HEK293 (cell line): ENCODE data around the gene MAEA.

Experiments
- BCL11A ChIP-seq: fragments of 450-650 bp; formaldehyde crosslinking; IDR thresholded peaks from 2 replicates; pipeline ENCODE4 v1.5.1; 2016; ENCODE audit warnings: low read depth, missing biosample characterization, missing genetic modification characterization
- SP2 ChIP-seq: fragments of 450-650 bp; formaldehyde crosslinking; IDR thresholded peaks from 2 replicates; pipeline ENCODE4 v1.5.1; 2016; ENCODE audit warnings: missing biosample characterization, missing genetic modification characterization
- ZNF223 ChIP-seq: fragments of 450-650 bp; formaldehyde crosslinking; IDR thresholded peaks from 2 replicates; pipeline ENCODE4 v1.5.1; 2016; ENCODE audit warnings: missing biosample characterization, missing genetic modification characterization
- TF ChIP-seq, protein P1 (sequence below): fragments of 450-650 bp; formaldehyde crosslinking; IDR thresholded peaks from 2 replicates; pipeline ENCODE4 v1.5.1; 2016; ENCODE audit warnings: missing biosample characterization, missing genetic modification characterization

- no peak for TF ChIP-seq BCL11A
- no peak for TF ChIP-seq ZNF223 (tag by site-specific recombination)
- TF ChIP-seq, protein P1, sequence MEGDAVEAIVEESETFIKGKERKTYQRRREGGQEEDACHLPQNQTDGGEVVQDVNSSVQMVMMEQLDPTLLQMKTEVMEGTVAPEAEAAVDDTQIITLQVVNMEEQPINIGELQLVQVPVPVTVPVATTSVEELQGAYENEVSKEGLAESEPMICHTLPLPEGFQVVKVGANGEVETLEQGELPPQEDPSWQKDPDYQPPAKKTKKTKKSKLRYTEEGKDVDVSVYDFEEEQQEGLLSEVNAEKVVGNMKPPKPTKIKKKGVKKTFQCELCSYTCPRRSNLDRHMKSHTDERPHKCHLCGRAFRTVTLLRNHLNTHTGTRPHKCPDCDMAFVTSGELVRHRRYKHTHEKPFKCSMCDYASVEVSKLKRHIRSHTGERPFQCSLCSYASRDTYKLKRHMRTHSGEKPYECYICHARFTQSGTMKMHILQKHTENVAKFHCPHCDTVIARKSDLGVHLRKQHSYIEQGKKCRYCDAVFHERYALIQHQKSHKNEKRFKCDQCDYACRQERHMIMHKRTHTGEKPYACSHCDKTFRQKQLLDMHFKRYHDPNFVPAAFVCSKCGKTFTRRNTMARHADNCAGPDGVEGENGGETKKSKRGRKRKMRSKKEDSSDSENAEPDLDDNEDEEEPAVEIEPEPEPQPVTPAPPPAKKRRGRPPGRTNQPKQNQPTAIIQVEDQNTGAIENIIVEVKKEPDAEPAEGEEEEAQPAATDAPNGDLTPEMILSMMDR (tag by site-specific recombination) = no peak
- no peak for TF ChIP-seq SP2 (tag by site-specific recombination)
Observed at GRCh38 chr4:1332686-1333085, 43.0 kb downstream of the MAEA start.
